ENCODE data around the gene FAAP20.

The FAAP20 gene, protein sequence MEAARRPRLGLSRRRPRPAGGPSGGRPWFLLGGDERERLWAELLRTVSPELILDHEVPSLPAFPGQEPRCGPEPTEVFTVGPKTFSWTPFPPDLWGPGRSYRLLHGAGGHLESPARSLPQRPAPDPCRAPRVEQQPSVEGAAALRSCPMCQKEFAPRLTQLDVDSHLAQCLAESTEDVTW

DNA sequence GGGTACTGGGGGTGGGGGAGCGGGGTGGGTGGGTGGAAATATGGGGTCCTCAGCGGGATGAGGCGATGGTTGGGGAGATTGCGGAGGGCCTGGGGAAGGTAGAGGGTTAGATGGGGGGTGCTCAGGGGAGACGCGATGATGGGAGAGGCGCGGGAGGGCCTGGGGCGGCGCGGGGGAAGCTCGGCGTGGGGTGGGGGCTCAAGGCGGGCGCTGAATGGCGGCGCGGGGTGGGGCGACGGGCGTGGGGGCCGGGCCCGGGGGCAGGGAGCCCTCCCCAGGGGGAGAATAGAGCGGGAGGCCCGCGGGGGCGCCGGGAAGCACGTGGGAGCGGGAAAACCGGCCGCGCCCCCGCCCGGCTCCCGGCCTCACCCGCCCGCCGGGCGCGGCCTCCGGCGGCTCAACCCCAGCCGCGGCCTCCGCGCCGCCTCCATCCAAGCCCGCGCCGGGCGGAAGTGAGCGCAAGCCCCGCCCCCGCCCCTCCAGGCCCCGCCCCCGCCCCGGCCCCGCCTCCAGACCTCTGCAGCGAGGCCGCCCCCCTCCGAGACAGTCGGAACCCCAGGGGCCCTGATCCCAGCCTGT lies at the start of gene FAAP20:
Gene FAAP20, minus strand, starts transcription at position 454 of the 579 bp plus-strand sequence. Its CDS starts 23 bp downstream, at position 431.
- peak; percentile 78 for DNase-seq

DNA sequence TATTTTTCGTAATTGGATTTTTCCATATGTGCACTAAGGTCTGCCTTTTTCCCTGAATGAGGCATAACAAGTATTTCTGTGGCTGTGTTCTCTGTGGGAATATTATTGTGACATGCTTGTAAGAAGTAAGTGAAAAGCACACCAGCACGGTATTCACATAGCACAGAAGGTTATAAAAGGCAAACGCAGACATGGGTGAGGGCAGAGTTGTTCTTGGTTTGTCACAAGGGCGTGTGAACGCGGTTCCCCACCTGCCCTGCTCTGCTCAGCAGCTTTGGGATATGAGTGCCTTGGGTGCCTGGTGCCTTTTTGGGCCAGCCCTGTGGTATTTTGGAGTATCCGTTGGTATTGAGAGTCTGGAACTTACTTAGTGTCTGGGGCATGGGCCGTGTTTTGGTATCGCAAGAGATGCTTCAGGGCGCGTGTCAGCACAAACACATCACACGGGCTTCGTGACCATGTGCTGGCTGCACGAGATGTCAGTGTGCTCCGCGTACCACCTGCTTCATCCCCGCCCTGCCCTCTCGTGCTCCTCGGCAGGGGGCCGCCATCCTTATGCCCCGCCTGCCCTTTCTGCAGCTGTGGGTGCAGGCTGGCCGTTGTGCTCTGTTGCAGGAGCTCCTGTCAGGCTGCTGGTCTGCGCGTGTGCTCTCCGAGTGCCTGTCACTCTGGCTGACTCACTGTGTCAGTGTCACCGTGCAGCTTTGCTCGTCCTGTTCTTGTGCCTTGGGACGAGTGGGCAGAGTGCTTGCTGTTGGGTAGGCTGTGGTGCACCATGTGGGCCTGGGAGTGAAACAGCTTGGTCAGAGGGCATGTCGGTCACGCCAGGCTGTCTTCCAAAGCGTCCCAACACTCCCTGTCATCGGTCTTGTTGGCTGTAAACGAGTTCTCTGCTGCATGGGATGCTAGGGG lies 48.5 kb upstream of the FAAP20 start:
- DNase-seq, result no peak

DNA sequence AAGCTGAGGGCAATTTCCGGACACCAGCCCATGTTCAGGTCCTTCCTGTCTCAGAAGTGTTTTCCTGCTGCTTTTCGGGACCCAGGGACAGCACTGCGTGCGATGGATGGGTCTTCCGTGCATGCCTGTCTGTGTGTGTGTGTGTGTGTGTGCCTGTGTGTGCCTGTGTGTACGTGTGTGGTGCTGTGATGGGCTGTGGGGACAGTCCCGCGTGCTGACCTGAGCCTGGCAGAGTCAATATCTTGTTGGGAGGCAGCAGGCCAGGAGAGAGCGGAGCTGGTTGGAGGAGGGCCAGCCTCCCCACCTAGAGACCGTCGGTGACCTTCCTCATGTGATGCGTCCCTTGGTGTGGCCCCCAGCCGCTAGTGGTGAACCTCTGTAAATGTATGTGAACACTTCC lies 47.2 kb upstream of the FAAP20 start:
- no peak for DNase-seq

DNA sequence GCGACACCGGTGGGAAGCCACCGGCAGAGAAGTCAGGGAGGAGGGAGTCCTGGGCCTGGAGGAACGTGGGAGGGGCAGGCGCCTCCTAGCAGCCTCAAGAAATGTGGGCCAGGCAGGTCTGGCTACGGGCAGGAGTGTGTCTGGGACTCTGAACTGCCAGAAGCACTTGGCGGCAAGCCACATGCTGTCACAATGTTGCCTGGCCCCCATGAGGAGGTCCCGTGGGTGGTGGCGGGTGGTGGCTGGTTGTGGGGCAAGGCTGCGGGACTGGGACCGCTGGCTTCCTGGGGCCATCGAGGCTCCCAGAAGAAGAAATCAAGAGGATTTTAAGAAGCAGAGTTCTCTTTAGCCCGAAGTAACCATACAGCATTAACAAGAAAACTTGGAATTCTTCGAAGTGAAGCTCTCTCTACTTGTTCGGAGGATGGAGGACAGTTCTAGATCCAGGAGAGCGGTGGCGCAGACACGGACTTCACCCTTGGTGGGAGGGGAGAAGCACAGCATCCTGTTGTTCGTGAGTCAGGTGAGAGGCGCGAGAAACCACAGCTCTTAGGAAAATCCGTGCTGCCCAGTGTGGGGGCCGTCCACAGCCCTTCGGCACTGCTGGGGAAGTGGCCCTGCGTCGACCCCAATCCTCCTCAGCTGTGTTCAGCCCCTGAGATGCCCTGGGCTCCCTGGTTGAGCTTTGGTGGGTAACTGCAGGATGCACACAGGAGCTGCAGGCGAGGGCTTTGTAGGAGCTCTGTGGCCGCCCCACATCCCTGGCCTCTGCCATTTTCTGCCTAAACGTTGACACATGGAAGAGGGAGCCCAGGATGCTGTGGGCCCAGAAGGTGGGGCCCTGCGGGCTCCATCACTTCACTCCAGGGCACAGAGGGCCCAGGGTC lies 45.9 kb upstream of the FAAP20 start:
- DNase-seq, result peak; percentile 20

DNA sequence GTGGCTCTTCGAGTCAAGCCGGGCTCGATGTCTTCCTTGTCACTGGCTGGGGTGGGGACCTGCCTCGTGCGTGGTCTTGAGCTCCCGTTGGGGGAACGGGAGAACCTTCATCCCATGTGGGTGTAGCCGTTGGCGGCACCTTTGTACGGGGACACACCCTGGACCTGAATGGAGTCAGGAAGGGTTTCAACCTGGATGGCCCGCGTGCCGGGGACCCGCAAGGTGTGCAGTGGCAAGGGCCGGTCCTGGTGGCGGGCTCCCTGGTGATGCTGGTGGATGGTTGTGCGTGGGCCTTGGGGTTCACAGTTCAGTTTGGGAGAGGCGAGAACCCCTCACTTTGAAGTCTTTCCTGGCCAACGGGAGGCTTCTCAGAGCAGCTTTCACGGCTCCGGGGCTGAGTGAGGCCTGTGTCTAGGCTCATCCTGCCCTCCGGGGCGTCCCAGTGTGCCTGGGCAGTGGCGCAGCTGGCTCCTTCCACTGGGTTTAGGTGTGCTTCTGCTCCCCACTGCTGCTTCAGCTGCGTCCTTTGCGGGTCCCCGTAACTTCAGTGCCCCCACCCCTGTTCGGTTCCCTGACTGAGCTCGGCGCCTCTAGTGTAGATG lies 44.9 kb upstream of the FAAP20 start:
- DNase-seq, result no peak

DNA sequence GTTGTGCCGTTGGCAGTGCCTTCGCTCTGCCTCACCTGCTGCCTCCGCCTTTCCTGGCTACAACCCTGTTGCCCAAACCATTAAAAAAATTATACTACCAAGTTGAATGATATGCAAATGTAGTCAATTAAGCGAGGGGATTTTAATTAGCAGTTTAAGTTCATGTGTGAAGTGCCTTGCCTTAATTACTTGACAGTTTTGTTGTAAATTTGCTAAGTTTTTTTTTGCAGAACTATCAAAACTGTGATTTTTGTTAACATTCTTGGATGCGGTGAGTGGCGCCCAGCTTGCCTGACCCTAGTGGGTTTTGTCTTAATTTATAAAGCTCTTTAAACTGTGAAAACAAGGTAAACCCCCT lies 44.4 kb upstream of the FAAP20 start:
- DNase-seq, result no peak

DNA sequence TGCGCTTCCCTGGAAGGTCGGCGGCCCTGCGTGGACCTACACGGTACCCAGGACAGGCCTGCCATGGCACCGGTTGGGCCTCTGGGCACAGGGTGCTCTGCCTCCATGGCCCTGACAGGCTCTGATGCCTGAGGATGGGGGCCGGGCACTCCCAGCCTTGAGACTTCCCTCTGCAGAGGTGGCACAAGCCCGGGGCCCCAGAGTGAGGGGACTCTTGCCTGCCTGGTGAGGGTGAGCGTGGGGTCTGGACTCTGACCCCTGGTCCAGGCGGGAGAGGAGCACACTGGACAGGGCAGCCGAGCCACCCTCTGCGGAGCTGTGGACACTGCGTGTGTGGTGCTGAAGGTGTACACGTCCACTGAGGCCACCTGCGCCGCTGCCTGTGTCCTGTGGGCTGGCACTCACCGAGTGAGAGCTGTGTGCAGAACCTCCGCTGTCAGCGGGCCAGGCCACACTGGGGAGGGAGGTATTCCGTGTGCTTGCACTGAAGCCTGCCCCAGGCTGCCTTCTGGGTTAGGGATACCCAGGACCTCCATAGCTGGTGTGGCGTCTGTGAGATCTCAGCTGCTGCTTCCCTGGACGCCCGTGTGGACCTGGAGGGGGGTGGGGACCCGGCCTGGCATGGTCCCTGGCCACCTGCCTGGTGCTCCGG lies 43.9 kb upstream of the FAAP20 start:
- DNase-seq, result no peak

DNA sequence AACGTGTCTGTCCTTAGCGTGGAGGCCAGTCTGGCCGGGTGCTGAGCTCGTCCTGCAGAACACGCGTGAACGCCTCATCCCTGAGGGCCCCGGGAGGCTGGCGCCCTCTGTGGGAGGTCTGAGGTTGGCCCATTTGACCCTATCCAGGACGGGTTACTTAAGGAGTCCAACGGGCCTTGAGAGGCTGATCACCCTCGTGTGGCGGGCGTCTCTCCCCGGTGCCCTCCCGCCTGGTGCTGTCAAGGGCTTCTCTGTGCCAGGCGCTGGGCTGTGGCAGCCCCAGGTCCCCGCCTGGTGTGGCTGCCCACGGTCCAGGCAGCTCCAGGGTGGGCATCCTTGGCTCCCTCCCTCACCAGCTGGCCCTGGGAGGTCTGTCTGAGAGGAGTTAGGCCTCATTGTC lies 43.2 kb upstream of the FAAP20 start:
- DNase-seq, result no peak

DNA sequence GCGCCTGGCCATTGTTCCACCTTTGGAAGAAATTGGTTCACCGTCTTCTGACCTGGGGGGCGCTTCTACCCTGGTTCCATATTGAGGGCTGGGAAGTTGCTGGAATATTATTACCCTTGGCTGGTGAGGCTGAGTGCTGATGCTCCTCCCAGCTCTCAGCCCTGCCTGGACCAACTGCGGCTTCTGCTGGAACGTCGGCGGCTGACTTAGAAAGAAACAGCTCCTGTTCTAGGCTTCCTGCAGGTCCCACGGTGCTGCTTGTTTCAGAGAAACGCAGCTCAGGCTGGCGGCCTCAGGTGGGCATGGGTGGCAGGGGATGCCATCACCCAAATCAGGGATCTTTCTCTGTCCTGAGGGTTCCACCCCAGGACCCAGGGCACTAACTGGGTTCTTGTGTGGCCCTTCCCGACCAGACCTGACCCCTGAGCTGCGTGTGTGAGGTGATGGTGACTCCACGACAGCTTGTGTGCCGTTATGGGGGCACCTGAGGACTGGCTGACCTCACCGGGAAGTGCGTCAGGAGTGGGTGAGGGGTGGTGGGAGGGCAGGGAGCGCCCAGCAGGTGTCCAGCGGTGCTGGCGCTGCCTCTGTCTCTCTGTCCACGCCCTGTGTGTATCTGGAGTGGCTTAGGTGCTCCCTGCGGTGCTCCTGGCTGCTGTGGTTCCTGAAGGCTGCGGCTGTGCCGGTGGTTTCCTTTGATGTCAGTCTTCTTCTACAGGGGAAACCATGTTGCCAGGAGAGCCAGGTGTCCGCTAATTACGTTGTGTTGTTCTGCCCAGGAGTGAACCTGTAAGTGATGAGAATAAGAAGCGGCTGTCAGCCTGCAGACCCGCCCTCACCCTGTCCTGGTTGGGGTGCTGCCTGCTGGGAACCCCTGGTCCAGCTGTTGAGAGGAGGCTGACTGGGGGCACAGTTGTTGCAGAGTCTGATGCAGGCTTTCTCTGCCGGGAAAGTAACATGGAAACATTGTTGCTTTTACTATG lies 42.4 kb upstream of the FAAP20 start:
- peak; percentile 35 for DNase-seq

DNA sequence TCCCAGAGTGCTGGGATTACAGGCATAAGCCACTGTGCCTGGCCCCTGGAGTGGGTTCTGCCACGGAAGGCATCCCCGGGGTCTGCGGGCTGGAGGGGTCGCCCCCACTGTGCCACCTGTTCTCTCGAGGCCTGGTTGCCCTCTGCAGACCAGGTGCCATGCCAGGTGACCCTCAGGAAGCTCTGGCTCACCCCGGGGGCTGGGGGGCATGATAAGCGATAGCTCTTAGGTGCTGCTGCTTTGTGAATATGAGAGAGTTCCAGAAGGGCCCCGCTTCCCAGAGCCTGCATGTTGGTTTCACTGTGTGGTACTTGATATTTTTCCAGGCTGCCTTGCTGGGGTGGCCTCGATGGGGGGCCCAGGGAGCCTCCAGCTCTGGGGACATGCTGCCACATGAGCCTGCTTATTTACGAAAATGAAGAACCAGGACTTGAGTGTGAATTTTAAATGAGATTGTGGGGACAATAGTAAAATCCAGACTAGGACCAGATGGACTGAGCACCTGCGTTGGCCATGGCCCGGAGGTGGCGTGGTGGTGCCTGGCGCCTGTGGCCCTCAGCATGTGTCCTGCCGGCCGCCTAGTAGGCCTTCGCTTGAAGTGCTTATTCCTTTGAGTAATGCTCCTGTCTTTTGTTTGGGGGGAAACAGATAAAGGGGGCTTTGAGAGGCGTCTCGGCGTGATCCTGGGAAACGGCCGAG lies 40.9 kb upstream of the FAAP20 start:
- no peak for DNase-seq

DNA sequence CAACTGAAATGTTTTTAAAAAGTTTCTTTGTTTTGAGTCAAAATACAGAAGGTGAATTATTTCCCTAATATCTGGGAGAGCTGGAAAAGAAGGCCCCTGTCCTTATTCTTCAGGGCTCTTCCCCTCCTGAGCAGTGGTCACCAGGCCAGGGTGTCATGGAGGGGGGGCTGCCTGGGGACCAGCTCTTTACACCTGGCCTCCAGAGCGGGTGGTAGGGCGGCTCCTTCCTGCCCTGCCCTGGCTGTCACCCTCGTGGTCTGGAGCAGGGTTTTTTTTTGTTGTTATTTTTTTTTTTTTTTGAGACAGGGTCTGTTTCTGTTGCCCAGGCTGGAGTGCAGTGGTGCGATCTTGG lies 40.2 kb upstream of the FAAP20 start:
- peak; percentile 18 for DNase-seq

DNA sequence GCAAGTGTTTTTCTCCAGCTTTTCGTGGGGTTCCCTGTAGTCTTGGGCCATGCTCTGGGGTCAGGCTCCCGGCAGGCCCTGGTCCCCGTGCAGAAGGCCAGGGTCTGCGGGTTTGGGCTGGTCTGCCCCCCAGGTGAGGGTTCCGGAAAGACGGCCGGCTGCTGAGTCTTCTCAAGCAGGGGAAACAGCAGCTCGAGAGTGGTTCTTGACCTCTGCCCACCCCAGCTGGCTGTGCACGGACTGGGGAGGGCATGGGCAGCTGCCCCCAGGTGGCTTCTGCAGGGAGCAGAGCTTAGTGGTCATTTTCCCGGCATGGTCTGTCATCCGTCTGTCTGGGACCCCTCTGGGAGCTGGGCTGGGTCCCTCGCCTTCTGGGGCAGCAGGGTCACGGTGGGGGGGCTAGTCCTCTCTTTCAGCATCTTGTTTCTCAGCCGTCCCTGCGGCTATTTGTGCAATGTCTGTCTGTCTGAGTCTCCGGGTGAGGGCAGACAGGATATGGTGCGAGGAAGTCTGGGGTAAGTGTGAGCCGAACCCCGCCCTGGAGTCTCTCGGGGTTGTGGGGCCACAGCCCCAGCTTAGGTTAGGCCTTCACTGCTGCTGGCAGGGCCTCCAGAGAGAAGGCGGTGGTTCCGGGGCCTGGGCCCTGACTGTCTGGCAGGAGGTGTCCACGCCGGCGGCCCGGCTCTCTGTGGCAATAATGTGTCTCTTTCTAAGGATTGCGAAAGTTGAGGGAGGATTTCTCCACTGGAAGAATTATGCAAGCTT lies 39.6 kb upstream of the FAAP20 start:
- peak; percentile 58 for DNase-seq

DNA sequence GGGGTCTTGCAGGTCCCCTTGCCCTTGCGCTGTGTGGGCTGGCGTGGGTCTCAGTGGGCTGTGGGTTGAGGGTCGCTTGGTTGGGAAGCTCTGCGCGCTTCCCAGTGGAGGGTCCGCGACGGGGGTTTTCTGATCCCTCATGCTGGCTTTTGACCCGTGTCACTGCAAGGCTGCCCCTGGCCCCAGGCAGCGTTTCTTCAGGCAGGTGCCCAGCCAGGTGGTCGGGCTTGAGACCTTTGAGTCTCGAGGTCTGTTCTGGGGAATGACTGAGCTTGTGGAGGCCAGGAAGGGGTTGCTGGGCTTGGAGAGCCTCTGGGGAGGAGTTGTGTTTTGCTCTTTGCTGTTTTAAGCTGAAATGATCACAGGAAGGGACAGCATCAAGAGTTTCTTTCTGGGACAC lies 38.9 kb upstream of the FAAP20 start:
- no peak for DNase-seq

DNA sequence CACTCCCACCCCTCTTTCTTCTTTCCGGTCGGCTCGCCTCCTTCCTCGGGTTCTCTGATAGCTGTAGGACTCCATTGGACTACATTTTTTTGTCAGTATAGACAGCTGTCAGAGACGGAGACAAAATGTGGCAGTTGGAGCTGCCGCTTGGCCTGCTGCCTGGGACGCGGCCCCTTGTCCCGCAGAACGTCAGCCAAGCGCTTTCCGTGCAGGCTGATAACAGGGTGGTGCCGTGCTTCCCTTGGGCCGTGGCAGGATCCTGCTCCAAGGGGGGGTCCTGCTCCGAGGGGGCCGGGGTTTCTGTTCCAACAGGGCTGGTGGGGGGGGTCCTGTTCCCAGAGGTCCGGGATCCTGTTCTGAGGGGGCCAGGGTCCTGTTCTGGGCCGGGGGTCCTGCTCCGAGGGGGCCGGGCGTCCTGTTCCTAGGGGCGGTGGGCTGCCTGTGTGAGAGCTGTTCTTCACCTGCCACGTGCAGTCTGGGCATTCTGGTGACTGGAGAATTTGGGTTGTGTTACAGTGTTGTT lies 38.4 kb upstream of the FAAP20 start:
- DNase-seq, result no peak

DNA sequence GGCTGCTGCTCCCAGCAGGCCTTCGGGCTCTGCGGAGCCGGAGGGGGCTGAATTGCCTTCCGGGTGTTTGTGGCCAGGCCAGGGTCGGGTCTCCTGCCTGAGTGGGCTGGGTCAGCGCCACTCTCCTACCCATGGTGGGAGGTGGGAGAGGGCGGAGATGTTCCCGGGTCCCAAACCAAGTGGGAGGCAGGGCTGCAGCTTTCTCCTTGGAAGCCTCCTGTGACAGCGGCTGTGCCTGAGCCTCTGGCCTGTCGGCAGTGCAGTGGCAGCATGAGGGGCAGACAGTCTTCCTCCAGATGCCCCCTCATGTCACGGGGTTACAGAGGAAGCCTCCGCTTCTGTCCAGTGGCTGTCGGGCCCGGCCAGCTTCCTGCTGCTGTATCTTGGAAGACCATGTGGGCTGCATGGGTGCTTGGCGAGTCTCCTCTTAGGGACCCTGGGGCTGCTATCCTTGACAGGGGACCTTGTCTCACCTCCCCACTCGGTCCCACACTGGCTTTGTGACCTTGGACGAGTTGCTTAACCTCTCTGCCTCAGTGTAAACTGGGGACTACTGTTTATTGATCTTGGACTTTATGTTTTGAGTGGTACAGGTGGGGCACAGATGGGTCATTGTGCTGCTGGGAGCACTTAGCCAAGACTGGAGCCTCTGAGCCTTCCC lies 37.8 kb upstream of the FAAP20 start:
- no peak for DNase-seq

DNA sequence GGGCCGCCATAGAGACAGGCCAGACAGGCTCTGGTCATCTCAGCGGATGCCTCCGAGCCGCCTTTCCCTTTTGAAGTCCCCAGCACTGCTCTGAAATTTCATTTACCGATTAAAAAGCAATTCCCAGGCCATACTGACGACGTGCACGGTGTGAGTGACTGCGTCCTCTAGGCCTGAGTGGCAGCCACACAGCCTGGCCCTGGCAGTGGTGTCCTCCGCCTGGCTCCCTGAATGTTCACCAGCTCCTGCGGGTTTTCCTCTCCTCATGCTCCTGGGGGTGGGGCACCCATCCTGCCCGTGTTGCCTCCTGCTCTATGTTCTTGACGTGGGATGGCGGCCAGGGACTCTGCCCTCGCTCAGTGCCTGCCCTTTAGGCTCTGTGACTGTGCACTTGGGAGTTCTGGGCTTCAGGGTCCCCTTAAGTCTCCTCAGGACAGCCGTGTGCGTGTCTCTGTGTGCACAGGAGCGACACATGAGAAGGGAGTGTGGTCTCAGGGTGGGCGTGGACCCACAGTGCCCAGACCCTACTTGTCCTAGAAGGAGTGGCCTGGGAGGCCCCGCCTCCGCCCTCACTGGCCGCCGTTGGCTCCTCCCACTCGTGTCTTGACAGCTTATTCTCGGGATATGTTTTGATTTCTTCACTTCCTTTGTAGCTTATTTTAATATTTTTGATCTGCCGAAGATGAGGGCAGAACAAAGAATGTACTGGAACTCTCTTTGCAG lies 37.1 kb upstream of the FAAP20 start:
- DNase-seq, result peak; percentile 68

DNA sequence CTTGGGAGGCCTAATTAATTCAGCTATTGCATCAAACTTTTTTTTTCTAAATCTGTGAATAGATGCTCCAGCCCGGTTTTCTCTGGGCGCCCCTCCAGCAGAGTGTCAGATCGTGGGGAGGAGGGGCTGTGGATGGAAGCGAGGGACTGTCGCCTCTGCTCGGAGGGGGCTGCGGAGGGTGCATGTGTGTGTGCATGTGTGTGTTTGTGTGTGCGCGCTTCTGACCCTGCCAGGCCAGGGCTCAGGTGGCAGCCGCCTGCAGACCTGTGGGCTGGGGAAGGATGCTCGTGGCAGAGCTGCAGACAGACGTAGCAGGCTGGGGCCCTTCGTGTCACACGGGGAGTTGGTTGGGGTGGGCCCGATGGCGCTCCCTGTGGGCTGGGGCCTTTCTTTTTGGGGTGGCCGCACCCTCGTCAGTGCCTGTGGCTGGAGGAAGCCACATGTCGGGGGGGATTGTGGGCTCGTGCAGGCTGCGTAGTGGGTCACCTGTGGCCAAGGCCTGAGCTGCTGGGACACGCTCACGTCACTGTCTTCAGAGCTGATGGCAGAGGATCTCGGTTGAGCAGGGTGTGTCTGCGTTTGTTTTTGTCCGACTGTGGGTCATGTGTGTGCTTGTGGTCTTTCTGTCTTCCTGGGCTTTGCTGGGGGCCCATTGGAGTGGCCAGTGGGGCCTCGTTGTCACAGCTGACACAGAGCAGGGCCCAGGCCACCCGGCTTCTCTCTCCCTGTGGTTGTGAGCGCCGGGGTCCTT lies 36.4 kb upstream of the FAAP20 start:
- DNase-seq, result peak; percentile 35

Measured in stimulated activated naive CD4-positive, alpha-beta T cell treated with Interleukin-2 at 50 U/mL for 16 hours (primary cell).